ENCODE measurements around the gene CYP4F22.

CYP4F22 gene

DNA sequence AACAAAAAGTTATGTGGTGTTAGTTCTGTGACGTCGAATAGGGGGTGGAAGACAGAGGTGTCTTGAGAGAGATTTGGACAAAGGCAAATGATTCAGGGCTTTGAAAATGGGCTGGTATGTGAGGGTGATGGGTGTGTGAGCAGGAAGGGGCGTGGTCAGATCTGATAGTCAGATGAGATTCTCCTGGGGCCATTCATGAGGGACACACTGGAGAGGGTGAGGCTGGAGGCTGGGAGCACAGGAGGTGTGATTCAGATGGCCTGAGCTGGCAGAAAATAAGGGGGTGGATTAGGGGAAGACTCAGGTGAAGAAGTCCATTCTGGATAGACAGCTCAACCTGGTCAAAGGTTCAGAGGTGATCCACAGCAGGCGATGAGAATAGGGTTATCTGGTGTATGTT is 28.0 kb downstream of the CYP4F22 start:
- DNase-seq (ENCODE audit: low spot score): no peak

DNA sequence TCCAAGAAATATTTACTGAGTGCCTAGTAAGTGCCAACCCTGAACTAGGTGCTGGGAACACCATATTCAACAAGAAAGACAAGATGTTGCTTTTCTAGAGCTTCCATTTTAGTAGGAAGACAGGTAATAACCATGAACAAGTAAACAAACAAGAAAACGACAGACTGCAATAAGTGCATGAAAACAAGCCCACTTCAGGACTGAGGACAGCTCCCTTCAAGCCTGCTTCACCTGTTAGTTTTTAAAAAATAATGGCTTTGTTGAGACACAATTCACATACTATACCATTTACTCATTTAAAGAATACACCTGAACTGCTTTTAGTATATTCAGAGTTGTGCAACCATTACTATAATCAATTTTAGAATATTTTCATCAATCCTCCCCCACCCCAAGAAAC is 30.4 kb downstream of the CYP4F22 start:
- DNase-seq (ENCODE audit: low spot score): no peak

- no peak for DNase-seq (ENCODE audit: low spot score)
Observed at GRCh38 chr19:15539638-15540037, 31.3 kb downstream of the CYP4F22 start.

GRCh38 chr19:15540435-15540834 is 32.1 kb downstream of the CYP4F22 start:
- DNase-seq (ENCODE audit: low spot score): no peak

- DNase-seq (ENCODE audit: low spot score): no peak
Observed at GRCh38 chr19:15544283-15544682, 36.0 kb downstream of the CYP4F22 start.

GRCh38 chr19:15544970-15545369 is 36.6 kb downstream of the CYP4F22 start:
- DNase-seq (ENCODE audit: low spot score): no peak

DNA sequence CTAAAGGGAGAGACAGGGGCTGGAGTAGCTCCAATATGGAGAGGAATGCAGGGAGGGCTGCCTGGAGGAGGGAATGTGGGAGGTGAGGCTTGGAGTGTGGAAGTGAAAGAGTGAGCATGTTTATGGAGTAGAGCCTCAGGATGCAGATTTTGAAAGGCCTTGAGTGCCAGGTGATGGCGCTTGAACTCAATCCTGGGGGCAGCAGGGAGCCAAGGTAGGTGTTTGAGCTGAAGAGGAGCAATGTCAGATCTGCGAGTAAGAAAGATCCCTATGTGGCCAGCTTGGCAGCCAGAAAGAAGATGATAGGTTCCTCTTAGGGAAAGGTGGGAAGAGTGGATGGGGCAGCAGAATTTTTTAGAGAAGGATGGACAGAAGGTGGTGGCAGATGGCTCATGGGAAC is 40.3 kb downstream of the CYP4F22 start:
- DNase-seq (ENCODE audit: low spot score): no peak

DNA sequence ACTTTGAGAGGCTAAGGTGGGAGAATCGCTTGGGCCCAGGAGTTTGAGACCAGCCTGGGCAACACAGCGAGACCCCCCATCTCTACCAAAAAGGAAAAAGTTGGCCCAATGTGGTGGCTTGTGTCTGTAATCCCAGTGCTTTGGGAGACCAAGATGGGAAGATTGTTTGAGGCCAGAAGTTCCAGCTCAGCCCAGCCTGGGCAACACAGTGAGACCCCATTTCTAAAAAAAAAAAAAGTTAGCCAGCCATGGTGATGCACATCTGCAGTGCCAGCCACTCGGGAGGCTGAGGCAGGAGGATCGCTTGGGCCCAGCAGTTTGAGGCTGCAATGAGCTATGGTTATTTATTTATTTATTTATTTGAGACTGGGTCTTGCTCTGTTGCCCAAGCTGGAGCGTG is 41.3 kb downstream of the CYP4F22 start:
- DNase-seq (ENCODE audit: low spot score): no peak

DNA sequence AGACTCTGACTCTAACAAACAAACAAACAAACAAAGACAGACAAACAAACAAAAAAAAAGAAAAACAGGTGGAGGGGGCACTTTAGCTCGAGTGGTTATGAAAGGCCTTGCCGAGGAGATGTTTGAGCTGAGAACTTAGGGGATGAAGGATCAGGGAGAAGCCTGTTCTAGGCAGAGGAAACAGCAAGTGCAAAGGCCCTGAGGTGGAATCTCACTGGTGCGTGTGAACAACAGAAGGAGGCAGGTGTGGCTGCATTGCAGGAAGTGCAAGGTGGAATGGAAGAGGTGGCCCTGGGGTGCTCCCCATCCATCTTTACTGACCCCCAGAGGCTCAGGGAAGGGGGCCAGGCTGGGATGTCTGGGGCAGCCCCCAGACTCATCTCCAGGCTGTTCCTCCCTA is 41.9 kb downstream of the CYP4F22 start:
- DNase-seq (ENCODE audit: low spot score): no peak

- DNase-seq (ENCODE audit: low spot score): no peak
Observed at GRCh38 chr19:15550929-15551292, 42.6 kb downstream of the CYP4F22 start.

- peak; percentile 48 for DNase-seq (ENCODE audit: low spot score)
Observed at GRCh38 chr19:15551293-15552004, 43.1 kb downstream of the CYP4F22 start.

DNA sequence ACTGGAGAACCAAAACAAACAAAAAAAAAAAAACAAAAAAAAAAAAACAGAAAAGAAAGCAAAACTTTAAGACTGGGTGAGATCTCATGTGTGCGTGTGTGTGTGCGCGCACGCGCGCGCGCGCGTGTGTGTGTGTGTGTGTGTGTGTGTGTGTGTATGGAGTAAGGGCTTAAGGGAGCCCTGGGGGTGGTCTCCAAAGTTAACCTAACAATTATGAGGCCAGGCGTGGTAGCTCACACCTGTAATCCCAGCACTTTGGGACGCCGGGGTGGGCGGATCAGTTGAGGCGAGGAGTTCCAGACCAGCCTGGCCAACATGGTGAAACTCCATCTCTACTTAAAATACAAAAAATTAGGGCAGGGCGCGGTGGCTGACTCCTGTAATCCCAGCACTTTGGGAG is 46.7 kb downstream of the CYP4F22 start:
- no peak for DNase-seq (ENCODE audit: low spot score)

- peak; percentile 96 for DNase-seq (ENCODE audit: low spot score)
Observed at GRCh38 chr19:15555759-15556633, 47.7 kb downstream of the CYP4F22 start.

DNA sequence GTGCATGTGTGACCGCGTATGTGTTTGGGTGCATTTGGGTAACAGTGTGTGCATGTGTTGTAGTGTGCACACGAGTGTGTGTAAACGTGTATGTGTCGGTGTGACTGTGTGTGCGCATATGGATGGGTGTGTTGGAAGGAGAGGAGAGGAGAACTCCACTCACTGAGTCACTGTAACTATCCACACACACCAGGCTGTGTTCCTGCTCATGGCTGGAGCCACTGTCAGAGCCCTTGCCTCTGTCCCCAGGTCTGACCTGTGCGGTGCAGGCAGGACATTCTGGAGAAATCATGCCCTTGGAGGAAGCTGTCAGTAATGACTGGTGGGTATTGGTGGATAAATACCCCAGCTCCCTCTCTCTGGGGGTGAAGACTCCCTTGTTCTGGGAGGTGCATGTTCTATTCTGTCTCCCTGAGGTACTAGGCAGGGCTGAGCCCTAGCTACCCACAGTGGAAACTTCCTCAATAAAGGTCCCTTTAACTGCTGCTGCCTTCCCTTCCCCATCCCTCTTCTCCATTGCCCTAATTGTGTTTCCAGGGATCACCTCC is 48.4 kb downstream of the CYP4F22 start:
- DNase-seq (ENCODE audit: low spot score): no peak

- no peak for DNase-seq (ENCODE audit: low spot score)
Observed at GRCh38 chr19:15557223-15557622, 48.9 kb downstream of the CYP4F22 start.

DNA sequence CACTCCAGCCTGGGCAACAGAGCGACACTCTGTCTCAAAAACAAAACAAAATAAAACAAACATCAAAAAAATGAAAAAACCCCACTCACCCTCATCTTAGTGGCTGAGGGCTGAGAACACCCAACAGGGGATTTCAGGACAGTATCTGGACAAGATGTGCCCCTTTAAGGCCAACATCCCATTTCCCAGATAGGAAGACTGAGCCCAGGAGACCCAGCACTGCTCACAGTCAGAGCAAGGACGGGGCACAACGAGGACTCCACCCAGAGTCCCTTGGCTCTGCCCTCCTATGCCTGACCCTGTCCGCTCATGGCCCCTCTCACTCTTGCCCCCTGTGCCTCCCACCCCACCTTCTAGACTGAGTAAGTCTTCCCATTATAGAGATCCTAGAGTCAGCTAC is 53.8 kb downstream of the CYP4F22 start:
- DNase-seq (ENCODE audit: low spot score): no peak

DNA sequence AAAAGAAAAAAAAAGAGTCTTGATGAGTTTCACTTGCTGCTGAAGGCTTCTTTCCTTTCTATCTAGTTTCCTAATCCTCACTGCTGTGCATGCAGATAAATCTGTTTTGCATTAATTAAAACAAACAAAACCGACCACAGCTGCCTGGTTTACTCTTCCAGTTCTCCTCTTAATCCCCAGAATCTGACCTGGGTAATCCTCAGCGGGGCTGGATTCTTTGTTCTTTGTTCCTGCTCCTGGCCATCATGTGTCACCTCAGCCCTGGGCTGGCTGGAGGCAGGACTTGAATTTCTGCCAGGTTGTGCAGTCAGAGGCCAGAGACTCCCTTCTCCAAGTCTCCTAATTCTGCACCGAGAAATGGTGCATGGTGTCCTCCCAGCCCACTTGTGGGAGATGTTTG is 54.5 kb downstream of the CYP4F22 start:
- DNase-seq (ENCODE audit: low spot score): peak; percentile 48

- no peak for DNase-seq (ENCODE audit: low spot score)
Observed at GRCh38 chr19:15563325-15563794, 55.0 kb downstream of the CYP4F22 start.

DNA sequence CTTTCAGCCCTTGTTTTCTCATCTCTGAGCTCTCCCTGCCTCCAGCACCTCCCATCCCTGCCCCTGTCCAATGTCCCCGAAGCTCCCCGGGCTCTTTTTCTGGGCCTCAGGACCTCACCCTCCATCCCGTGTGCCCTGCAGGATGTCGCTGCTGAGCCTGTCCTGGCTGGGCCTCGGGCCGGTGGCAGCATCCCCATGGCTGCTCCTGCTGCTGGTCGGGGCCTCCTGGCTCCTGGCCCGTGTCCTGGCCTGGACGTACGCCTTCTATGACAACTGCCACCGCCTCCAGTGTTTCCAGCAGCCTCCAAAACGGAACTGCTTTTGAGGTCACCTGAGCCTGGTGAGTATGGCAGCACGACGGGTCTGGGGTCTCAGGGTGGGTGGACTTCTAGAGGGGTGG is 55.6 kb downstream of the CYP4F22 start:
- no peak for DNase-seq (ENCODE audit: low spot score)

- no peak for DNase-seq (ENCODE audit: low spot score)
Observed at GRCh38 chr19:15564534-15565168, 56.3 kb downstream of the CYP4F22 start.

DNA sequence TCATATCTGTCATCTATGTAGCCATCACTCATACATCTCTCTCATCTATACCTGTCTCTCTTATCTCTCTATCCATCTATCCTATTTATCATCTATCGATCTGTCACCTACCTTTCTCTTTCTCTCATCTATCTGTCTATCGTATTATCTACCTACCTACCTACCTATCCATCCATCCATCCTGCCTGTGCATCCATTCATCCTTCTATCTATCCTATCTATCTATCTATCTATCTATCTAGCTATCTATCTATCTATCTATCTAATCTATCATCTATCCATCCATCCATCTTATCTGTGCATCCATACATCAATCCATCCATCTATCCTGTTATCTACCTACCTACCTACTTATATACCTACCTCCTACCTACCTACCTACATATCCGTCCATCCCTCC is 62.1 kb downstream of the CYP4F22 start:
- DNase-seq (ENCODE audit: low spot score): no peak

GRCh38 chr19:15575406-15575805 is 67.1 kb downstream of the CYP4F22 start:
- no peak for DNase-seq (ENCODE audit: low spot score)
